GM19239 (cell line): ENCODE data around the gene SELENOO.
A peak's percentile ranks its signal among the peaks of the same experiment; 100 is the strongest.

ENCODE experiments used
- DNase-seq: peaks from one replicate; pipeline ENCODE4 v3.0.0; 2011; ENCODE audit warnings: low spot score; ENCODE audit not compliant: insufficient read length
- FAIRE-seq: peaks from 2 replicates; lab custom pipeline; 2011; peaks lifted over from hg19 to GRCh38; lab: Jason Lieb, UNC

SELENOO gene

DNA sequence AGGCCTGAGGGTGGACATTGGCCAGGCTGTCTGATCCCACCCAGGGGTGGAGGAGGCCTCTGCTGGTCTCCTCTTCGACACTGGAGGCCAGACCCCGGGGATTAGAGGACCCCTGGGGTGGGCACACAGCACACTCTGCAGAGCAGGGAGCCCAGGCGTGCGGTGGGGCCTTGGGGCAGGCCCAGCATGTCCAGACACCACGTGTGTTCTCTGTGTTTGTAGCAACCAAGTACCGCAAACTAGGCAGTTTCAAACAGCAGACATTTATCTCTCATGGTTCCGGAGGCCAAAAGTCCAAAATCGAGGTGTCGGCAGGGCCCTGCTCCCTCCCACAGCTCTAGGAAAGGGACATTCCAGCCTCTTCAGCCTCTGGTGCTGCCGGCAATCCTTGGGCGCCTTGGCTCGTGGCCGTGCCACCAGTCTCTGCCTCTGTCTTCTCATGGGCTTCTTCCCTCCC is 28.8 kb upstream of the SELENOO start:
- DNase-seq (no peak), FAIRE-seq (no peak)

DNA sequence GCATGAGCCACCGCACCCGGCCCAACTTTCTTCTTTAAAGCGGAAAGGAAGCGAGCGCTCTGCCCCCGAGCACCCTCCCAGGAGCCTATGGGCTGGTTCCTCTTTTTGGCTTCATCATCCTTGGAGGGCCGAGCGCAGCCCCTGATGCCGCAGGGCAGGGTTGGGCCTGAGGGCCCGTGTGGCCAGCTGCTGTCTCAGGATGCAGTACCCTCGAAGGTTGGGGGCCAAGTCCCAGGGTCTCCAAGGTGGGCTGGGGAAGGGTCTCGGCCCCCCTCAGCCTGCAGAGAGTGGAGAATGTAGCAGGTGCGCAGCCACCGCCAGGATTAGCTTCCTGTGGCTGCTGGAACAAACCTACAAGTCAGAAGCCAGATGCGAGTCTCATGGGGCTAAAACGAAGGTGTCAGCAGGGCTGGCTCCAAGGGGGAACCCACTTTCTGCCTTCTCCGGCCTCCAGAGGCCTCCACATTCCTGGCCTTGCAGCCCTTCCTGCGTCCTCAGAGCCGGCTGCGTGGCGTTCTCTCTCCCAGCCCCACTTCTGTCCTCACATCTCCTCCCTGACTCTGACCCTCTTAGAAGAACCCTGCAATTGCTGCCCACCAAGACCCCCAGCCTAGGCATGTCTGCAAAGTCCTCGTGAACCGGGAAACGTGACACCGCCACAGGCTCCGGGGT is 27.4 kb upstream of the SELENOO start:
- no peak for DNase-seq
- peak; percentile 78 for FAIRE-seq

DNA sequence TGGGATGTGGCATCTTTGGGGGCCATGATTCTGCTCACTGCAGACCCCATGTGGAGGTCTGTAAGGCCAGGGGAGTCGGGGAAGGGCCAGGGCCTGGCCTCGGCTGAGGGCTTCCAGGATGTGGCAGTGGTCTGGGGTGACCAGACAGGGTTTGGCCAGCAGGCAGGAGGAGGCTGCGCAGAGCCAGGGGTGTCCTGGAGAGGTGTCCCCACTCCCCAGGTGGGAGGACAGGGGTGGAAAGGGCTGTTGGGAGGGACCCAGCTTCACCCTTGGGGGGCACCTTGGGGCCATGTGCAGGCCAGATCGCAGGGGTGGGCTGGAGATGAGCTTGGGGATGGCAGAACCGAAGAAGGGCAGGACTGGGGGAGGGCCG is 26.8 kb upstream of the SELENOO start:
- no peak for FAIRE-seq
- DNase-seq = no peak

DNA sequence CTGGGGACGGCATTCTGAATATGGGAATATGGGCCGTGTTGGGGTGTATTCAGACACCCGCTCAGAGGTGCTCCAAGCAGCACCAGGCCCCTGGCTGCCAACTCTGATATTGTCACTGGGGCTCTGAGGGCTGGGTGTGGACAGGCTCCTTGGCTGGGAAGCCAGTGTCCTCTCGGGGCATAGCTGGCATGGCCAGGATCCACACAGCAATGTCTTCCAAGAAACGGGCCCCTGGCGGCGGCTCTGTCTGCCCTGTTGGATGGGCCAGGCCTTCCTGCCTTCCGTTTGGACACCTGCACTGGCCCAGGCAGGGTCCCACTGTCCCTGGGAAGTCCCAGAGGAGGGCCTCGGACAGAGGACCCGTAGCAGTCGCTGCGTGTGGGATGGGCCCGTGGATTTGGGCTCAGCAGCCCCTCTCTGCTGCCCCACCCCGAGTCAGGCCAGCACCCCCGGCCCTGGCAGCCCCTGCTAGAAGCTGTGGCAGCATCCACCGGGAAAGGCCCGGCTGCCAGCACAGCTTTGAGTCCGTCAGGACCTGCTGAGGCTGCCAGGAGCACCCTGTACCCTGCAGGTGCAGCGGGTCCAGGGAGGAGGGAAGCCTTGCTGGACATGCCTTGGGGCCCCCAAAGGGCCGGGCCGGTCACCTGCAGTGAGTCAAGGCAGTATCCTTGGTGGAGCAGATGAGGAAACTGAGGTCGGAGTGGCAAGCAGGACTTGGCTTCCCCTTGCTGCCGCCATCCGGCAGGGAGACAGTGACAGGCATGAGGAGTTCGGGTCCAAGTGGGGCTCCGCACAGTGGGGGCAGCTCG is 26.2 kb upstream of the SELENOO start:
- FAIRE-seq (no peak), DNase-seq (no peak)

DNA sequence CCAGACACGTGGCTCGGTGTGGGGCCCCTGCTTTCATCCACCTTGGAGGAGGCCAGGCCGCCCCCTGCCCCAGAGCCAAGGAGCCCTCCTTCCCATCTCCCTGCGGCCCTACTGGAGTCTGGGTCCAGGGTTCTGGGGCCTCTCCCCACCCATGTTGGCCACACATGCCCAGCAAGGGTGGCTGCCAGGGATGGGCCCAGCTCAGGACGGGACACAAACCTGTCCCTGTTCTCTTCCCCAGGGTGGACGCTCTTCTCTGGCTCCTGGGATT is 25.7 kb upstream of the SELENOO start:
- DNase-seq (no peak), FAIRE-seq (no peak)

DNA sequence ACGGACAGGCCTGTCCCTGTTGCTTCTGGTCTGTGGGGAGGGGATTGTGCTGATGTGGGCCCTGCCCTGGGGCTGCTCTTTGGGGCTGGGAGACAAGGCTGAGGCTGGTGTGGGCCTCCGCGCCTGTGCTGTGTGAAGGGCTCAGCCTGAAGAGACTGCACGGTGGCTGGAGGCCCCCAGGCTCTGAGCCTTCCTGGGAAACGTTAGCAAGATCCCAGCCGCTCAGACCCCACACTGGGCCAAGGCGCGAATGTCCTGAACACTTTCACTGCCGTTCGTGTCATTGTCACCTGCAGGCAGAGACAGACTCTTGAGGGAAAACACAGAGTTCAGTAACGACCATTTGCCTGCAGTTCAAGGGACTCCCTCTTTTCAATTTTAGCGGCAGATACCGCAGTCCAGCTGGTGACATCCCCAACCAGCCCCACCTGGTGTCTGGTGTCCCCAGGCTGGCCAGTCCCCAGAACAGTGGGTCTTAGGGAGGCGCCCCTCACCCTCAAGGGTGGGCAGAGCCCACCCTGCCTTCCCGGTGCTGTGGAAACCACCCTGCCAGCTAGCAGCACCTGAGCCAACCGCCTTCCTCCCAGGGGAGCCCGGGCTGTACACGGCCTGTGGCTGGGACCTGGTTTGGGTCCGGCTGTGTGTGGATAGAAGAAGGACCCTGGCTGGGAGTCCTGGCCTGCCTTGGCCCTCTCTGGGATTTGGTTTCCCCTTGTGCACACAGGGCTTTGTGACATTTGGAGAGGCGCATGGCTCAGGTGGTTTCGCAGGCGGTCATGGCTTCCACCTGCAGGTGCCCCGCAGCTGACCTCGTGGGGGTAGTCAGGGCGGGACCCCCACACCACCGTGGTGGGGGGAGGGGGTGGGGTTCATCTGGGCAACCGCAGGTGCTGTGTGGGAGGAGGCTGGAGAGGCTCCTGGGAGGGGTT is 24.6 kb upstream of the SELENOO start:
- DNase-seq (no peak), FAIRE-seq (no peak)

DNA sequence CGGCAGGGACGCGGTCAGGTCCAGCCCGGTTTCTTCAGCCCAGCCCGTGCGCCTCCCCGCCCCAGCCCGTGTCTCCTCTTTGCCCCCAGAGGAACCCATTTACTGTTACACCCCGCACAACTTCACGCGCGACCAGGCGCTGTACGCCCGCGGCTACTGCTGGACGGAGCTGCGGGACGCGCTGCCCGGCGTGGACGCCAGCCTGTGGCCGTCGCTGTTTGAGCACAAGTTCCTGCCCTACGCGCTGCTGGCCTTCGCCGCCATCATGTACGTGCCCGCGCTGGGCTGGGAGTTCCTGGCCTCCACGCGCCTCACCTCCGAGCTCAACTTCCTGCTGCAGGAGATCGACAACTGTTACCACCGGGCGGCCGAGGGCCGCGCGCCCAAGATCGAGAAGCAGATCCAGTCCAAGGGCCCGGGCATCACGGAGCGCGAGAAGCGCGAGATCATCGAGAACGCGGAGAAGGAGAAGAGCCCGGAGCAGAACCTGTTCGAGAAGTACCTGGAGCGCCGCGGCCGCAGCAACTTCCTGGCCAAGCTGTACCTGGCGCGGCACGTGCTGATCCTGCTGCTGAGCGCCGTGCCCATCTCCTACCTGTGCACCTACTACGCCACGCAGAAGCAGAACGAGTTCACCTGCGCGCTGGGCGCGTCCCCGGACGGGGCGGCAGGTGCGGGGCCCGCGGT is 23.8 kb upstream of the SELENOO start:
- no peak for DNase-seq
- FAIRE-seq = no peak

DNA sequence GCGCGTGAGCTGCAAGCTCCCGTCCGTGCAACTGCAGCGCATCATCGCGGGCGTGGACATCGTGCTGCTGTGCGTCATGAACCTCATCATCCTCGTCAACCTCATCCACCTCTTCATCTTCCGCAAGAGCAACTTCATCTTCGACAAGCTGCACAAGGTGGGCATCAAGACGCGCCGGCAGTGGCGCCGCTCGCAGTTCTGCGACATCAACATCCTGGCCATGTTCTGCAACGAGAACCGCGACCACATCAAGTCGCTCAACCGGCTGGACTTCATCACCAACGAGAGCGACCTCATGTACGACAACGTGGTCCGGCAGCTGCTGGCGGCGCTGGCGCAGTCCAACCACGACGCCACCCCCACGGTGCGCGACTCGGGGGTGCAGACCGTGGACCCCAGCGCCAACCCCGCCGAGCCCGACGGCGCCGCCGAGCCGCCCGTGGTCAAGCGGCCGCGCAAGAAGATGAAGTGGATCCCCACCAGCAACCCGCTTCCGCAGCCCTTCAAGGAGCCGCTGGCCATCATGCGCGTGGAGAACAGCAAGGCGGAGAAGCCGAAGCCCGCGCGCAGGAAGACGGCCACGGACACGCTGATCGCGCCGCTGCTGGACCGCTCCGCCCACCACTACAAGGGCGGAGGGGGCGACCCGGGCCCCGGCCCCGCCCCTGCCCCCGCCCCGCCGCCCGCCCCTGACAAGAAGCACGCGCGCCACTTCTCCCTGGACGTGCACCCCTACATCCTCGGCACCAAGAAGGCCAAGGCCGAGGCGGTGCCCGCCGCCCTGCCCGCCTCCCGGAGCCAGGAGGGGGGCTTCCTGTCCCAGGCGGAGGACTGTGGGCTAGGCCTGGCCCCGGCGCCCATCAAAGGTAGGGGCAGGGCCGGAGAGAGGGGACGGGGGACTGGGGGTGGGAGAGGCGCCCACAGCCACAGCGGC is 23.0 kb upstream of the SELENOO start:
- no peak for DNase-seq
- no peak for FAIRE-seq

DNA sequence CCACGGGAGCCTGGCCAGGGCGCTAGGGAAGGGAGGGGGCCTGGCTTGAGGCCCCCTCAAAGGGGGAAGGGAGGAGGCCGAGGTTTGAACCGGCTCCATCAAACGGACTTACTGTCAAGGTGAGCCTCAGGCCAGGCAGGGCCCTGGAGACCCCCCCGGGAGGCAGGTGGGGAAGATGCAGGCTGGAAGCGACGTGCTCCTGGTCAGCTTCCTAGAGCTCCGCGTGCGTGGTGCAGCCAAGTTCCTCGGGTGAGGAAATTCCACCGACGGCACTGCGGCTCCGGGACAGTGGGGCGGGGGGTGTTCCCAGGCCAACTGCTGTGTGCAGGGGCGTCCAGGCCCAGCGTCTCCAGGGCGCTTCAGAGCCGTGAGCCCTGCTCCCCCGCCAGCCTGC is 22.3 kb upstream of the SELENOO start:
- no peak for FAIRE-seq

DNA sequence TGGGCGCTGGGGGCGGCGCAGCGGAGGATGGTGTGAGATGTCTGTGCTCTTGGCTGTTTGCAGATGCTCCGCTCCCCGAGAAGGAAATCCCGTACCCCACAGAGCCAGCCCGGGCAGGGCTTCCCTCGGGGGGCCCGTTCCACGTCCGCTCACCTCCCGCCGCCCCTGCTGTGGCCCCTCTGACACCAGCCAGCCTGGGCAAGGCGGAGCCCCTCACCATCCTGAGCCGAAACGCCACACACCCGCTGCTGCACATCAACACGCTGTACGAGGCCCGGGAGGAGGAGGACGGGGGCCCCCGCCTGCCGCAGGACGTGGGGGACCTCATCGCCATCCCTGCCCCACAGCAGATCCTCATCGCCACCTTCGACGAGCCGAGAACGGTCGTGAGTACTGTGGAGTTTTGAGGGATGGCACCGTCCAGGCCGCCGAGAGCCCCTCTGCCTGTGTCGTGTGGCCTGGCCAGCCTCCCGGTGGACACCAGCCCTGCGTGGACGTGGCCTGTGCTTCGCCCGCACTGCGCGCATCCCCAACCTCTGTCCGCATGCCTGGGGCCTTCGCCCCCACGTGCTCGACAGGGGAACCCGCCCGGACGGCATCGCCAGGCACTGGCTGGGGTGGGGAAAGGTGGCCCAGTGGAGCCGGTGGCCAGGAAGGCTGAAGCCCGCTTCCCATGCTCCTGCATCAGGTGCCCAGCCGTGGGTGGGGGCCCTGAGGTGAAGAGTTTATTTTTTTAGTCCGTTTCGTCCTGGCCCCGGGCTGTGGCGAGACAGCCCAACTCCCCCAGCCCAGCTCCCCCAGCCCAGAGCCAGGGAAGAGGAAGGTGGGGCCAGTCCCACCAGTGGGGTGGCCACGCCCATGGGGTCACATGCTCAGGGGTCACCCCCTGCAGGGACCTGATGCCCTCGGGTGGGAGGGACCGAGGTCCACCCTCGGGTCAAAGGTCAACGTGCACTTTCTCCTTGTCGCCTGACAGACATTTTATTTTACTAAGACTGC is 21.6 kb upstream of the SELENOO start:
- DNase-seq (no peak), FAIRE-seq (no peak)

More for the DNA sequence above, 22.3 kb upstream of the SELENOO start:
- DNase-seq = no peak

DNA sequence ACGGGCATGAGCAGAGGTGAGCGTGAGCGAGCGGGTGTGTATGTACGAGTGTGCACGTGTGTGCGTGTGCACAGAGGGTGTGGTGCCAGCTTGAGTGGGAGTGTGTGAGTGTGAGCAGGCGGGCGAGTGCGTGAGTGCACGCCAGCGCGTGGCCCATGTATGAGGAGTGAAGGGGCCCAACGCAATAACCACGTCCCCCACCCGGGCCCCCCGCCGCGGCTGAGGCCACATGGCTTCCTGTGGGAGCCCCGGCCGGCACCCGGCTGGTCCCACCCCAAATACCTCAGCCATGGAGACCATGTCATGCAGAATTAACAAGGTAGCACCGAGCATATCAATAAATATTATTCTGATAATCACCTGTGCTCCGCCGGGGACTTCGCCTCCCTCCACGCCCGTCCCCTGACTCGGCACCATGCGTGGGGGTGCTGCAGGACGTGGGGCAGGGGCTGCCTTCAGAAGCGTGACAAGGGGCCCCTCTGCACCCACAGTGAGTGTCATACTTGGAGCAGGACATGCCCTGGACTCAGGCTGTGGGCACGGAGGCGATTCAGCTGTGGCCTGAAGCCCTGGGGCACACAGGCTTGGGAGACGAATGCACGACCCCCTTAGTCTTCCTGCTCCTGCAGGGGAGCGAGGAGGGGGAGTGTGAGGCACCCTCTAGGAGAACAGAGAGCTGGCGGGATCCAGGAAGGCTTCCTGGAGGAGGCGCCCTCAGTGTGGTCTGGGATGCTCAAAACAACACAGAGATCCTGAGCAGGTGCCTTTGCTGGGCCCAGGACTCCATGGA is 20.7 kb upstream of the SELENOO start:
- DNase-seq (no peak), FAIRE-seq (no peak)

DNA sequence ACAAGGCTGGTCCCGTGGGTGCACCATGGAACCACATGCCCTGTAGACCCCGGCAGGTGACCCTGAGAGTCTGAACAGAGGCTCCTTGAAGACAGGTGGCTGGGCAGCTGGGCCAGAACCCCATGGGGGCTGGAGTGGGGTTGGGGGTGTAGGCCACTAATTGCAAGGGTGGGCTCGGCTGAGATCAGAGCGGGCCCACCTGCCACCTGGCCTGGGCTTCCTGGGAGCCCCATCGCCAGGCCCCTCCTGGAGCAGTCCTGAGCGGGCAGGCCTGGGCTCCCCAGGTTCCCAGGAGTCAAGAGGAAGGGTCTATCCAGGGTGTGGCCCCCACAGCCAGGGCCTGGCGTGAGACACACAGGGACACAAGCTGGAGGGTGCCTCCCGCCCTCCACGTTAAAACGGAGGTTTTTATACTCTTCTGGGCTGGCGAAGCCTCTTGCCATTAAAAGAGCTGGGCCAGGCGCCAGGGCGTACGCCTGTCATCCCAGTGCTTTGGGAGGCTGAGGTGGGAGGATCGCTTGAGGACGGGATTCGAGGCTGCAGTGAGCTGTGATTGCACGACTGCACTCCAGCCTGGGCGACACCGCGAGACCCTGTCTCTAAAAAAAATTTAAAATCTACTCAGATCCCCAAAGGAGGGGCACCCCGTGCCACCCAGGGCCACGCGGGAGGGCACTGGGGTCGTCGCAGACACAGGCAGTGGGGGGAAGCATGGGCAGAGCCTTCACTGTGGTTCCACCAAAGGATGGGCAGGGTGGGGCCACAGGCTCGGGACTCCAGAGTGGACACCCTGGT is 19.9 kb upstream of the SELENOO start:
- DNase-seq (no peak), FAIRE-seq (no peak)

DNA sequence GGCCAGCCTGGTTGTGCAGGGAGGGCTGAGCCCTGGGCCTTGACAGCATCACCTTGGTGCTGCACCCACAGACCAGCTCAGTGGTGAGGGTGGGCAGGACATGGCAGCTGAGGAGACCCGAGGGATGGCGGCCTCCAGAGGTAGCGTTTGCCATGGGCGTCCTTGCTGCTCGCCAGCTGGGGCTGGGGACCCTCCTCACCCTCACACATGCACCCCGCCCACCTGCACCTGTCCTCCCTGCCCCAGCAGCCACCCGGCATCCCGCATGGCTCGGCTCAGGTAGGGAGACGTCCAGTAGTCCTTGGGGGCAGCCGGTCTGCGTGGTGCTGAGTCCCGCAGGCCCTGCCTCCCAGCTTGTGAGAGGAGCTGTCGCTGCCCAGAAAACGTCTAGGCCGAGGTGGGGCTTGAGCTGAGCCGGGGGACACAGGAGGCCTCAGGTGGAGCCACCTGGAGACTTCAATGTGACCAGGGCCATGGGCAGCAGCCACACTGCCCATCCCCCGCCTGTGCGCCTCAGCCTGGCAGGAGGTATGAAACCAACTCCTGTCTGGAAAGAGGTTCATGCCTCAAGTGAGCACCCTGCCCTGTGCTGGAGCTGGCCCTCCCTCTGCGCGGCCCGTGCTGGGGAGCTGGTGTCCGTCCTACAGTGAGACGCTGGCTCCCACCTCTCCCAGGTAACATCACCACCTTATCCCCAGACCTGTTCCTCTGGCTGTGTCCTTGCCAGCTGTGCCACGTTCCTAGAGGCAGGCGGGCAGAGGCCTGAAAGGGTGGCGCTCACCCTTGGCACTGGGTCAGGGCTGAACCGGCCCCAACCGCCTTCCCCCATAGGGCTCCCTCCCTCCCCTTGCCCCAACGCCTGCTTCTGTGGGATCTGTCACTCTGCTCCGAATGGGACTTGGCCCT is 18.4 kb upstream of the SELENOO start:
- FAIRE-seq (no peak), DNase-seq (no peak)

DNA sequence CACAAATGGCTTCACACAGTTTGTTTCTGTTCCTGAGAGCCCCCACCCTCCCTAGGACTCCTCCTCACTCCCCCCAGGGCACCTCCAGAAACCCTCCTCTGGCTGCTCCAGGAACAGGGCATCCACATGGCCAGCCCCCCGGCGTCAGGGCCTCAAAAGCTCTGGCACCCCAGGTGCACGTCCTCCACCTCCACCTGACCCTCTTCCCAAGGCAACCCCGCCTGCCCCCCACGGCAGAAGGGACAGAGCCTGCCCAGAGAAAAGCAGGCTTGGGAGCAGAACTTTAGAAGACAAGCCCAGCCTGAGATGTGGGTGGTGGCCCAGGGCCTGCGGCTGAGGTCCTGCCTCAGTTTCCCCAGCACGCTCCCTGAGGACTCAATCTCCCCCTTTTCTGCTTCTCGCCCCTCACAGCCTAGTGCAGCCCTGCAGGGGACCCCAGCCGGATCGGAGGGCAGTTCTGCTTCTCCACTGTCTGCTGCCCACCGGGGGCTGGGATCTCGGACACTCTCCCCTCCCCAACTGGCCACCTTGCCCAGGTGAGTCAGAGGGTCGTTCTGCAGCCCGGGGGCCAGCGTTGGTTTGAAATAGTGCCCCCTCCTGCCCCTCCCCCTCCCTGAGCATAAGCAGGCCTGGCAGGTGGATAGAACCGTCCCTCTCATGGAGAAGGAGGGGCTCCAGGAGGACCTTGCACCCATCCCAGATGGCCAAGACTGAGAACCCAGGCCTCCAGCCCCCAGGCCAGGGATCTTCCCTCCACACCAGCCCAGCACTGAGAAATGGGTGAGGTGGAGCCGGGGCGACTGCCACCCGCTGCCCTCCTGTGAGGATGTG is 17.5 kb upstream of the SELENOO start:
- FAIRE-seq (no peak), DNase-seq (no peak)
